Colonic mucosa (tissue), 4 donors: ENCODE results near the gene MCEMP1. TPM values are rescaled to one million over a fixed set of nuclear protein-coding genes. Genes with fewer than 3 reads are reported as not detected.

Experiments used
- DNase-seq: peaks from one replicate; pipeline ENCODE4 v3.0.0-alpha.2; 2020
- H3K27ac ChIP-seq: fragments of 200-600 bp; one replicate; pipeline ENCODE4 v1.8.0; 2021
- H3K27me3 ChIP-seq: fragments of 200-600 bp; one replicate; pipeline ENCODE4 v1.8.0; 2021
- H3K36me3 ChIP-seq: fragments of 200-600 bp; one replicate; pipeline ENCODE4 v1.8.0; 2021
- H3K4me1 ChIP-seq: fragments of 200-600 bp; one replicate; pipeline ENCODE4 v1.8.0; 2021; ENCODE audit warnings: mild to moderate bottlenecking
- H3K4me3 ChIP-seq: fragments of 200-600 bp; one replicate; pipeline ENCODE4 v1.8.0; 2021
- H3K9ac ChIP-seq, 2 donors: one replicate each; pipeline ENCODE4 v1.7.0; 2013; ENCODE audit warnings: control low read depth in 2 of 2, low read depth in 2 of 2, low read length in 2 of 2
- H3K9me3 ChIP-seq: fragments of 200-600 bp; one replicate; pipeline ENCODE4 v1.8.0; 2021
- intact Hi-C: fragments of 100-400 bp; cut with DNase I; formaldehyde crosslinking; loops from one replicate; pipeline ENCODE4 v1.14.1; 2022
- total RNA-seq, 2 donors: library from RNA; stranded (reverse); fragmentation: NEBNext Ultra II Directional in 1 of 2; extraction: Animal tissue kit (Norgen Biotek cat#: 25700) in 1 of 2; gene quantifications; one replicate each; pipeline ENCODE4 v1.2.1, GENCODE V29; 2021
- TF ChIP-seq, protein P1 (sequence below): fragments of 200-600 bp; IDR thresholded peaks from one replicate; pipeline ENCODE4 v1.8.0; 2022; ENCODE audit warnings: antibody characterized with exemption, mild to moderate bottlenecking
- donor health status: healthy.
- donor health status: DM: no; HTN: no; CAD: no.
- donor health status: DM: no; HTN: no; CAD: no.

MCEMP1 gene
- total RNA-seq, 2 donors from 2014 or later, result 0.20 TPM; not detected in 1

DNA sequence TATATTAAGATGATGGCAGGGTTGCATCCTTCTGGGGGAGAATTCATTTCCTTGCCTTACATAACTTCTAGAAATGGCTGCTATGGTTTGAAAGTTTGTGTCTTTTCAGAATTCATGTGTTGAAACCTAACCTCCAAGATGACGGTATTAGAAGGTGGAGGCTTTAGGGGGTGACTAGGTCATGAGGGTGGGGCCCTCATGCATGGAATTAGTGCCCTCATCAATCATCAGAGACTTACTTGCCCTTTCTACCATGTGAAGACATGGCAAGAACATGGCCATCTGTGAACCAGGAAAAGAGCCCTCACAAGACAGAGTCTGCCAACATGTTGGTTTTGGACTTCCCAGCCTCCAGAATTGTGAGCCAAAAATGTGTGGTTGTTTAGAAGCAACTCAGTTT is 39.9 kb downstream of the MCEMP1 start:
- intact Hi-C loops, result no loop called here
- TF ChIP-seq, protein P1, sequence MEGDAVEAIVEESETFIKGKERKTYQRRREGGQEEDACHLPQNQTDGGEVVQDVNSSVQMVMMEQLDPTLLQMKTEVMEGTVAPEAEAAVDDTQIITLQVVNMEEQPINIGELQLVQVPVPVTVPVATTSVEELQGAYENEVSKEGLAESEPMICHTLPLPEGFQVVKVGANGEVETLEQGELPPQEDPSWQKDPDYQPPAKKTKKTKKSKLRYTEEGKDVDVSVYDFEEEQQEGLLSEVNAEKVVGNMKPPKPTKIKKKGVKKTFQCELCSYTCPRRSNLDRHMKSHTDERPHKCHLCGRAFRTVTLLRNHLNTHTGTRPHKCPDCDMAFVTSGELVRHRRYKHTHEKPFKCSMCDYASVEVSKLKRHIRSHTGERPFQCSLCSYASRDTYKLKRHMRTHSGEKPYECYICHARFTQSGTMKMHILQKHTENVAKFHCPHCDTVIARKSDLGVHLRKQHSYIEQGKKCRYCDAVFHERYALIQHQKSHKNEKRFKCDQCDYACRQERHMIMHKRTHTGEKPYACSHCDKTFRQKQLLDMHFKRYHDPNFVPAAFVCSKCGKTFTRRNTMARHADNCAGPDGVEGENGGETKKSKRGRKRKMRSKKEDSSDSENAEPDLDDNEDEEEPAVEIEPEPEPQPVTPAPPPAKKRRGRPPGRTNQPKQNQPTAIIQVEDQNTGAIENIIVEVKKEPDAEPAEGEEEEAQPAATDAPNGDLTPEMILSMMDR, result no peak
- no peaks in the 10 kb centered on the region for H3K36me3 ChIP-seq

GRCh38 chr19:7718668-7719067 is 41.8 kb downstream of the MCEMP1 start:
- Histone ChIP-seq H3K9ac (no peak overlapping the region), H3K36me3 (no peaks in the 10 kb centered on the region), H3K4me3 (no peak overlapping the region), H3K9me3 (no peaks in the 10 kb centered on the region), H3K27ac (no peak overlapping the region), H3K4me1 (no peaks in the 10 kb centered on the region), H3K27me3 (no peaks in the 10 kb centered on the region)
- DNase-seq, result no peak
- intact Hi-C loops, result no loop called here
- TF ChIP-seq, protein P1, result no peak

More for the DNA sequence above, 39.9 kb downstream of the MCEMP1 start:
- no peak for DNase-seq
- Histone ChIP-seq H3K27ac (no peak overlapping the region), H3K4me3 (no peak overlapping the region), H3K27me3 (no peaks in the 10 kb centered on the region), H3K9ac (no peak overlapping the region), H3K4me1 (no peaks in the 10 kb centered on the region), H3K9me3 (no peaks in the 10 kb centered on the region)

DNA sequence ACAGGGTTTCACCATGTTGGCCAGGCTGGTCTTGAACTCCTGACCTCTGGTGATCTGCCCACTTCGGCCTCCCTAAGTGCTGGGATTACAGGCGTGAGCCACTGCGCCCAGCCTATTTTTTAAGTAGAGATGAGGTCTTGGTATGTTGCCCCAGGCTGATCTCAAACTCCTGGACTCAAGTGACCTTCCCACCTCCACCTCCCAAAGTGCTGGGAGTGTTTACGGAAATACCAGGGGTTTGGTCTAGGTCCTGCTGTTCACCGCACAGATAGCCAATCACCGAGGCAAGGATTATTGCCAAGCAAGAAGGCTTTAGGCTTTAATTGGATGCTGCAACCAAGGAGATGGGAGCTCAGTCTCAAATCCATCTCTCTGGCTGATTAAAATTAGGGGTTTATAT is 43.5 kb downstream of the MCEMP1 start:
- Histone ChIP-seq H3K4me3 (no peak overlapping the region), H3K9ac (no peak overlapping the region), H3K27me3 (no peaks in the 10 kb centered on the region), H3K27ac (no peak overlapping the region), H3K36me3 (no peaks in the 10 kb centered on the region), H3K9me3 (no peaks in the 10 kb centered on the region), H3K4me1 (no peaks in the 10 kb centered on the region)
- TF ChIP-seq, protein P1, result no peak
- intact Hi-C loops, result no loop called here
- no peak for DNase-seq

- Histone ChIP-seq H3K9me3 (no peaks in the 10 kb centered on the region), H3K4me3 (no peak overlapping the region), H3K27me3 (no peaks in the 10 kb centered on the region), H3K9ac (no peak overlapping the region), H3K27ac (no peak overlapping the region), H3K36me3 (no peaks in the 10 kb centered on the region), H3K4me1 (no peaks in the 10 kb centered on the region)
- intact Hi-C loops, result no loop called here
- TF ChIP-seq, protein P1, result no peak
- no peak for DNase-seq
Measured at GRCh38 chr19:7722231-7722651, 45.4 kb downstream of the MCEMP1 start.

- Histone ChIP-seq H3K9ac (no peak overlapping the region), H3K27me3 (peaks cover 15% of the 10 kb centered on the region), H3K4me3 (no peak overlapping the region), H3K4me1 (no peaks in the 10 kb centered on the region), H3K9me3 (no peaks in the 10 kb centered on the region), H3K36me3 (no peaks in the 10 kb centered on the region), H3K27ac (no peak overlapping the region)
- intact Hi-C loops, result no loop called here
- DNase-seq, result no peak
- TF ChIP-seq, protein P1, result no peak
Measured at GRCh38 chr19:7725791-7726190, 48.9 kb downstream of the MCEMP1 start.

GRCh38 chr19:7729211-7729610 is 52.3 kb downstream of the MCEMP1 start:
- H3K27me3 ChIP-seq, result peaks cover 15% of the 10 kb centered on the region

More at GRCh38 chr19:7729211-7729610, 52.3 kb downstream of the MCEMP1 start:
- H3K36me3 ChIP-seq, result no peaks in the 10 kb centered on the region
- intact Hi-C loops, result no loop called here
- no peaks in the 10 kb centered on the region for H3K4me1 ChIP-seq
- no peak overlapping the region for H3K27ac ChIP-seq
- H3K9me3 ChIP-seq, result no peaks in the 10 kb centered on the region
- H3K4me3 ChIP-seq, result no peak overlapping the region
- DNase-seq, result no peak
- TF ChIP-seq, protein P1, result no peak
- H3K9ac ChIP-seq, result no peak overlapping the region
